HK-2 (cell line): Measurements from ENCODE around the gene HLA-A.

Experiments
- DNase-seq: peaks from one replicate; pipeline ENCODE4 v3.0.0-alpha.2; 2018; ENCODE audit not compliant: unreplicated experiment

Gene HLA-A

DNA sequence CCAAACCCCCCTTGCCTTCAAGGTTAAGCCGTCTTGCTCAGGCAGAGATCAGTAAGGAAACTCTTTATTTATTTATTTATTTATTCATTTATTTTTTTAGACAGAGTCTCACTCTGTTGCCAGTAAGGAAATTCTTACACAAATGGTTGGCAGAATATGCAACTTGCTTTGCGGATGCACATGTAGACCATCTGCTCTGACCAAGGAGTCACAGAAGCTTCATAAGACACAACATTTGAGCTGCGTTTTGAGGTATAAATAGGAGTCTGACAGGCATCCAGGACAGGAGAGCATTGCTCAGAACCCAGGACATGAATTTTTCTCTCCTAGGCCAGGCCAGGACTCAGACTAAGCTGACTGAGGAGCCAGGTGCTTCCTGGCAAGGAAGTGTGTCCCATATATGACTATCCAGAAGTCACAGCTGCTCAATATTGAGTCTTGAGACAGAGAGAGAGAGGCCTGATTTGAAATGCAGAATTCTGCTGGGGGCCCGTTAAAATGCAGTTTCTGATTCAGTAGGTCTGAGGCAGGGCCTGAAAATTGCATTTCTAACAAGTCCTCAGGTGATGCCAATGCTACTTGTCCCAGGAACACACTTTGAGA lies 43.9 kb downstream of the HLA-A start:
- DNase-seq = no peak

- DNase-seq = no peak
These were observed 46.9 kb downstream of the HLA-A start for GRCh38 chr6:29989211-29989610.

DNA sequence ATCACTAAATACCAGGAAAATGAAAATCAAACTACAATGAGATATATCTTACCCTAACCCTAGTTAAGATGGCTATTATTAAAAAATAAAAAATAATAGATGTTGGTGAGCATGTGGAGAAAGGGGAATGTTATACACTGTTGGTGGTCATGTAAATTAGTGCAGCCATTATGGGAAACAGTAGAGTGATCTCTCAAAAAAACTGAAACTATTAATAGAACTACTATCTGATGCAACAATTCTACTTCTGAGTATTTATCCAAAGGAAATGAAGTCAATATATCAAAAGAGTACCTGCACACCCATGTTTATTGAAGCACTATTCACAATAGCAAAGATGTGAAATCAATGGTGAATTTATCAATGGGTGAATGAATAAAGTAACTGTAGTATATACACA lies 48.6 kb downstream of the HLA-A start:
- DNase-seq = no peak

DNA sequence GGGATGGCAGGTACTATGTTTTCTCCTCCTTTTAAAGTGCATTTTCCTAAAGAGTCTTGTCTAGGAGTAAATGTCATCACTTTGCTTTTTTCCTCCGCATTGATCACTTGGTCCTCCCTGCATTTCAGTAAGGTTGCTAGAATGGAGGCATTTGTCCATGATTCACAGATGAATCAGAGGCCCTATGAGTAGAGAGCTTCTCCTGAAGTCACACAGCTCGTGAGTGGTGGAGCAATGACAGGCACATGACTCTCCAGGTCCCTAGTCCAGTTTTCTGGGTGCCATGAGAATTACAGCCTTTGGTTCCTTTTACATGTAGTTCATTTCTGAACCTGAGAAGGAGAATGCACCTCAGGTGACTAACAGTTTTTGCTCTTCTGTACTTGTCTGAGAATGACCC lies 50.5 kb downstream of the HLA-A start:
- peak; percentile 13 for DNase-seq

DNA sequence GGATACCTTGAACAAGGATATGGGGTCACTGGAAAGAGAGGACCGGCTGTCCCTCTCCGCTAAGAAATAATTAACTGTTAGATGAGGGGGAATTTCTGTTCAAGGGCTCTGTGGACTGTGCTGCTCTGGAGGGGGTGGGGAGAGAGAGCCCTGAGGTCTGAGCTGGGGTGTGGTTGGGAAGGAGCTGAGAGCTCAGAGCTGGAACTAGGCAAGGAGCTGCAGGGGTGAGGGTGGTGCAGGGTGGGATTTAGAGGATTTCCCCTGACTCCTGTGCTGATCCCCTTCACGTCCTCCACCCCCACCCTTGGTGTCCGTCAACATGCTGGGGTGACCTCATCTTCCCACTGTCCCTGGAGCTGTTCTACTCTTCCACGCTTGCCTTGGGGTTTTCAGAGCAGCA lies 52.5 kb downstream of the HLA-A start:
- DNase-seq = no peak

- no peak for DNase-seq
These were observed 53.0 kb downstream of the HLA-A start for GRCh38 chr6:29995340-29995777.
